ENCODE data around the gene AAK1.

AAK1 gene

DNA sequence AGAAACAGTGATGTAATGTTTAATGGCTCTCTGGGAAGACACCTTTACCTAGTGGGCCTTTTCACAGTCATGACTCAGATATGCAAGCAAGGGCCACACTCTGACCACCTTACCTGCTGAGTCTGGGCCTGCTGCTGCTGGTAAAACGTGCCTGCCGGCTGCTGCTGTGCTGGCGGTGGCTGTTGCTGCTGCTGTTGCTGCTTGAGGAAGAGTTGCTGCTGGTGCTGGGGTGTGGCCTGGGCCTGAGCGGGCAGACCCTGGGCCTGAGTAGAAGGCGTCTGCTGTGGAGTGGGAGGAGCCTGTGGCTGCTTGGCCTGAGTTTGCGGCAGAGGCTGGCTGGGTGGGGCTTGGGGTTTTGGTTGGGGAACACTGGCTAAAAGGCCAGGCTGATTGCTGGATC, 124.7 kb downstream of the AAK1 start:
- ChIA-PET CTCF (interaction anchor here (1.6 kb wide), 1 partner anchor 9 kb away, joined by 5 read pairs; no protein-coding TSS in a partner anchor), POLR2A (no interaction called here)
- no peak for DNase-seq (ENCODE audit: extremely low spot score)
- TF ChIP-seq, protein P1, sequence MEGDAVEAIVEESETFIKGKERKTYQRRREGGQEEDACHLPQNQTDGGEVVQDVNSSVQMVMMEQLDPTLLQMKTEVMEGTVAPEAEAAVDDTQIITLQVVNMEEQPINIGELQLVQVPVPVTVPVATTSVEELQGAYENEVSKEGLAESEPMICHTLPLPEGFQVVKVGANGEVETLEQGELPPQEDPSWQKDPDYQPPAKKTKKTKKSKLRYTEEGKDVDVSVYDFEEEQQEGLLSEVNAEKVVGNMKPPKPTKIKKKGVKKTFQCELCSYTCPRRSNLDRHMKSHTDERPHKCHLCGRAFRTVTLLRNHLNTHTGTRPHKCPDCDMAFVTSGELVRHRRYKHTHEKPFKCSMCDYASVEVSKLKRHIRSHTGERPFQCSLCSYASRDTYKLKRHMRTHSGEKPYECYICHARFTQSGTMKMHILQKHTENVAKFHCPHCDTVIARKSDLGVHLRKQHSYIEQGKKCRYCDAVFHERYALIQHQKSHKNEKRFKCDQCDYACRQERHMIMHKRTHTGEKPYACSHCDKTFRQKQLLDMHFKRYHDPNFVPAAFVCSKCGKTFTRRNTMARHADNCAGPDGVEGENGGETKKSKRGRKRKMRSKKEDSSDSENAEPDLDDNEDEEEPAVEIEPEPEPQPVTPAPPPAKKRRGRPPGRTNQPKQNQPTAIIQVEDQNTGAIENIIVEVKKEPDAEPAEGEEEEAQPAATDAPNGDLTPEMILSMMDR (IDR thresholded peaks at IDR 0.05; ENCODE audit: control extremely low read depth, extremely low read depth, low read depth, missing control alignments) = no peak

DNA sequence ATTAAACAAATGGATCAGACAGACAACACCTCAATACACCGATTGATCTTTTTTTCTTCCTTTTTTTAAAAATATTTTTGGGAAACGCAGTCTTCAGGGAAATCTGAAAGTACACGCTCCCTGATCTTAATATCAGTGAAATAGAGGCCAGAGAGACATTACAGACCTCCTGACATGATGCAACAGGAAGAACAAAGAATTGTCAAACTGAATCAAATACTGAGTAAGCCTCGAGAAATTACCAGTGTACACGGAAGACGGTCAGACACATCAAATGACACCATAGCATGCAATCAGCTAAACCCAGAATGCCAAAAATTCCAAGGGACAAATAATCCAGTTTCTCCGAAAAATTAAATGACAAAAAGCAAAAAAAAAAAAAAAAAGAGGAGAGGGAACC, 126.1 kb downstream of the AAK1 start:
- ChIA-PET POLR2A (no interaction called here), CTCF (interaction anchor here (2.2 kb wide), 1 partner anchor 8 kb away, joined by 9 read pairs; no protein-coding TSS in a partner anchor)
- DNase-seq (ENCODE audit: extremely low spot score) = no peak
- TF ChIP-seq, protein P1 (IDR thresholded peaks at IDR 0.05; ENCODE audit: control extremely low read depth, extremely low read depth, low read depth, missing control alignments) = no peak

DNA sequence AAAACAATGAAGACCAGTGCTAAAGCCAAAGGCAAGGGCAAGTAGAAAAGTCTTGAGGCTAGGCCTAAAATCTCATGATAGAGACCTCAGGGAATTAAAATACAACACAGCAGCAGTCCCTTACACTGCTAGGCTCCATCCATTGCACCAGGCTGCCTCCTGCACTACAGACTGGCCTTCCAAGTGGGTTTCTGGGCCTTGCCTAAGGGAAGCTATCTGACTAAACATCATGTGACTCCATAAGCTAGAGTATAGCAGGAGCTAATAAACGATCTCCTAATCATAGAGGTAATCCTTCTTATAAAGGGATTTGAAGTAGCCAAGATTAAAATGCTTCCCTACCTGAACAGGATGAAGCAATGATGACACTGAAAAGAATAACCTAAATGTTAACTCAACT, 128.7 kb downstream of the AAK1 start:
- TF ChIP-seq, protein P1 (IDR thresholded peaks at IDR 0.05; ENCODE audit: control extremely low read depth, extremely low read depth, low read depth, missing control alignments) = no peak
- ChIA-PET CTCF (interaction anchor here (1.1 to 3.1 kb wide), 3 partner anchors 11 to 51 kb away, joined by 3 to 10 read pairs (median 4); no protein-coding TSS in a partner anchor), POLR2A (no interaction called here)
- no peak for DNase-seq (ENCODE audit: extremely low spot score)

DNA sequence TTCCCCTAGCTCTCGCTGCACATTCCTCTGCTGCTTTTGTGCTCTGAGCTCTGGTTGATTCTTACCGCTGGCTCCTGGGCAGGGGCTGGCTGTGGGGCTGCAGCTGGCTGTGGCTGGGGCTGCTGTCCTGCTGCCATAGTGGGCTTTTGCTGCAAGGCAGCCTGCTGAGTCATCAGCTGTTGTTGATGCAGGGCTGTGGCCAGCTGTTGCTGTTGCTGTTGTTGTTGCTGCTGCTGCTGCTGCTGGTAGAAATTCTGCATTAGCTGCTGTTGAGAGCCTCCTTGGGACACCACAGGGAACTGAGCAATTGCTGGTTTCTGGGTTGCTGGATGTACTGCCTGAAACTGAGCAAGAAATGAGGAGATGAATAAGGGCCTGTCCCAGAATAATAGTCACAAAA, 129.1 kb downstream of the AAK1 start:
- DNase-seq (ENCODE audit: extremely low spot score) = no peak
- CTCF ChIA-PET = interaction anchor here (0.9 to 3.1 kb wide), 4 partner anchors 11 to 51 kb away, joined by 3 to 10 read pairs (median 4); no protein-coding TSS in a partner anchor
- TF ChIP-seq, protein P1 (IDR thresholded peaks at IDR 0.05; ENCODE audit: control extremely low read depth, extremely low read depth, low read depth, missing control alignments) = no peak
- POLR2A ChIA-PET = no interaction called here

DNA sequence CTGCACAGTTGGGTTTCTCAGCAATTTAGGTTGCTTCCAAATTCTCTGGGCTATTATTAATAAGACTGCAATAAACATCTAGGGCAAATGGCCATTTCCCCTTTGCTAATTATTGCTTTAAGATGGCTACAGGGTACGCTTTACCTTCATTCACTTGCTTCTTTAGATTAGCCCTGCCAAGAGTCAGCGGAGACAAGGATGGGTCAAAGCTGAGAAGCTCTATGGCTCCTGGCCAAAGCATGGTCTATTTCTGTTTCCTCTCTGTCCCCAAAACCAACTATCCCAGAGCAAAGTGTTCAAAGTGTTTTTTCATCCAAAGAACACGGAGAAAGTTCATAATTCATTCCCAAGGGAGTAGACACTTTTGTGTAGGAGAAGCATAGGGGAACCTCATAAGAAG, 131.1 kb downstream of the AAK1 start:
- TF ChIP-seq, protein P1 (IDR thresholded peaks at IDR 0.05; ENCODE audit: control extremely low read depth, extremely low read depth, low read depth, missing control alignments) = no peak
- CTCF ChIA-PET = interaction anchor here (1.0 kb wide), 1 partner anchor 36 kb away, joined by 3 read pairs; no protein-coding TSS in a partner anchor
- POLR2A ChIA-PET = no interaction called here
- no peak for DNase-seq (ENCODE audit: extremely low spot score)

DNA sequence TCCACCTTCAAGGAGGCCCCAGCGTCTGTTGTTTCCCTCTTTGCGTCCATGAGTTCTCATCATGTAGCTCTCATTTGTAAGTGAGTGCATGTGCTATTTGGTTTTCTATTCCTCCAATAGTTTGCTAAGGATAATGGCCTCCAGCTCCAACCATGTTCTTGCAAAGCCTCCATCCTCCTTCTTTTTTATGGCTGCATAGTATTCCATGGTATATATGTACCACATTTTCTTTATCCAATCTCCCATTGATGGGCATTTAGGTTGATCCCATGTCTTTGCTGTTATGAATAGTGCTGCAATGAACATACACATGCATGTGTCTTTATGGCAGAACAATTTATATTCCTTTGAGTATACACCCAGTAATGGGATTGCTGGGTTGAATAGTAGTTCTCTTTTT, 133.3 kb downstream of the AAK1 start:
- ChIA-PET CTCF (interaction anchor here (0.9 to 1.8 kb wide), 7 partner anchors 9 to 134 kb away, joined by 3 to 5 read pairs (median 4); no protein-coding TSS in a partner anchor), POLR2A (no interaction called here)
- TF ChIP-seq, protein P1 (IDR thresholded peaks at IDR 0.05; ENCODE audit: control extremely low read depth, extremely low read depth, low read depth, missing control alignments) = no peak
- no peak for DNase-seq (ENCODE audit: extremely low spot score)
